Measurements from ENCODE around the gene INPP4A. TPM values are rescaled to one million over a fixed set of nuclear protein-coding genes. Genes with fewer than 3 reads are reported as not detected.
"Not testable (repeated sequence)": the region's sequence is repeated elsewhere in the genome, so short reads cannot be mapped to it uniquely, and the experiment has no call there.

The INPP4A gene
- total RNA-seq, 1 donor from 2014 or later = 8.2 TPM

DNA sequence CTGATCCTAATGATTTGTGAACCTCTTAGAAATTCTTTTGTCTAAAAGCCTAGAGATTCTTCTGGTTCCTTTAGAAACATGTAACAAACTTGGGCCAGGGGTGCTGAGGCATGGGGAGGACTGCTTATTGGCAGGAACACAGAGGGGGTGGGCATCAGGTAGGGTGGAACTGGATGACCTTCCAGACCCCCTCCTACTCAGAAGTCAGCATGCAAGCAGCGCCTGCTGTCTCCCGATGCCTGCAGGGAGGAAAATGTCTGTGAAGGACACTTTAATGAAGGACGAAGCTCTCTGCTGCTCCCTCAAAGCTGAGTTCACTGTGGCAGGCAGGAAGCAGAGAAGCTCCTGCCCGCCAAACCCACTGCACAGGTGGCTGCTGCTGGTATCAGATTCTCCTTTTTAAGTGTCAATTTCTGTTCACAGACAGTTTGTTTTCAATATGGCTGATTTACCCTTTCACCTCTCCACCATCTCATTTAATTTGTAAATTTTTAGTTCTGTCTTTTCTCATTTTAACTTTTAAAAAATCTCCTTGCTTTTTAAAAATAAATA is 144.3 kb downstream of the INPP4A start:
- ATAC-seq = no peak

GRCh38 chr2:98589489-98589888 is 144.8 kb downstream of the INPP4A start:
- ATAC-seq = no peak

GRCh38 chr2:98592565-98592964 is 147.9 kb downstream of the INPP4A start:
- peak; percentile 31 for ATAC-seq

GRCh38 chr2:98594665-98595064 is 150.0 kb downstream of the INPP4A start:
- ATAC-seq = not testable (repeated sequence)

- ATAC-seq = peak; percentile 55
Observed at GRCh38 chr2:98598781-98599428, 154.2 kb downstream of the INPP4A start.

DNA sequence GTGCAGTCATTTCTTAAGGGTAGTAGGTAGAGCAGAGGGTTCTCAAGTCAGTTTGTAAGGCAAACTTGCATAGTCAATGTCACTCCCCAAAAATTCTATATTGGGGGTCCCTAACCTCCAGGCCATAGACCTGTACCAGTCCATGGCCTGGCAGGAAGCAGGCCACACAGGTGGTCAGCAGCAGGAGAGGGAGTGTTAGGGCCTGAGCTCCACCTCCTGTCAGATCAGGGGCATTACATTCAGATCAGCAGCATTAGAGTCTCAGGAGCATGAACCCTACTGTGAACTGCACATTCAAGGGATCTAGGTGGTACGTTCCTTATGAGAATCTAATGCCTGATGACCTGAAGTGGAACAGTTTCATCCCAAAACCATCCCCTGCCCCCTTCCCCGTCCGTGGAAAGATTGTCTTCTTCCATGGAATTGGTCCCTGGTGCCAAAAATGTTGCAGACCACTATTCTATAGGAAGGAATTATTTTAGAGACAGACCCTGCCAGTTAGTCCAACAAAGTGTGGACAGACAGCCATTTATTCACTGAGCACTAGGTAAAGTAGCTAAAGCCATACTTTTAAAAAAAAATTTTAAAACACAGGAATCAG is 157.0 kb downstream of the INPP4A start:
- peak; percentile 69 for ATAC-seq

DNA sequence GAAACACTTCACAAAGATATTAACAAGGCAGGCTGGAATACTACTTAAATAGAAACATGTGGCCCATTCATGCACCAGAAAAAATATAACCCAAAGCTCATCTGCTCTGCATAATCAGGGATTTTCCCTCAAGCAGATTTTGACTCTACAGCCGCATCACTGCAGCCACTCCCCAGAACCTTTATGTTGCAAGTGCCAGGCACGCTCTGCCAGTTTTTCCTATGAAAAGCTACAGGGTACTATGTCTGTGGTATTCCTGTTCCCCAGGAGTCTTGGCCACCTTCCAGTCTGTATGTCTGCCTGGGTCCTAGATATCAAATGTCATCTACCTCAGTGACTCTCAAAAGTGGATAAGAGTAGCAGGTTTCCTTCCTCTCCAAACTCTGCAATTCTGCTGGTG is 159.9 kb downstream of the INPP4A start:
- ATAC-seq = no peak

GRCh38 chr2:98605076-98605475 is 160.4 kb downstream of the INPP4A start:
- no peak for ATAC-seq

DNA sequence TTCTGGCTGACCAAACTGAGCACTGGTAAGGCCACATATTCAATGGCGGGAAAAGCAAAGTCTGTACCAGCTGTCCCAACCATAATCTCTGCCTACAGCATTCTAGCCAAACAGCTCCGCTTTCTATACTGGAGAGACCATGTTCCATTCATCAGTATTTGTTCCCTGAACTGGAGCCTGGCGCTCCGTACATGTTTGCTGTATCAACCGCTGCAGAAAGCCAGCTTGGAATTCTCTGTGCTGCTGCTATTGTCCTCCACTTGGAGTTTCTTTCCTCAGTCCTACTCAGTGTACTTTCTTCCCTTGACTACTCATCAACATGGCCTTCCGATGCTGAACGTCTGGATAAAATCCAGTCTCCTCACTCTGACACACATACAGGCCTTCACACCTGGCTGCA is 161.8 kb downstream of the INPP4A start:
- no peak for ATAC-seq

DNA sequence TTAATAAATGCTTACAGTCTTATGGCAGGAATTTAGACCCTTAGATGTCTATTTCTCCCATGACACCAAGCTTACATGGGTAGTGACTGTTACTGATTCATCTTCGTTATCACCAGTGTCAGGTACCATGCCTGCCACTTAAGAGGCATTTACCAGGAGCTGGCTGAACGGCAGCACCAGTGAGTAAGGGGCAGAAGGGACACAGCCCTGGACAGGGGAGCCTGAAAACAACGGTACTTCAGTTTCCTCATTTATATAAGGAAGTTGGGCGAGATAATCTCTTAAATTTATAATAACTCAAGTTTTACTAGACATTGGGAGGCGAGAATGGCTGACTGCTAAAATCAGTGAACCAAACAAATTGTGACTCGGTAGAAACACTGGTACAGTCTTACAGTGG is 162.4 kb downstream of the INPP4A start:
- no peak for ATAC-seq

DNA sequence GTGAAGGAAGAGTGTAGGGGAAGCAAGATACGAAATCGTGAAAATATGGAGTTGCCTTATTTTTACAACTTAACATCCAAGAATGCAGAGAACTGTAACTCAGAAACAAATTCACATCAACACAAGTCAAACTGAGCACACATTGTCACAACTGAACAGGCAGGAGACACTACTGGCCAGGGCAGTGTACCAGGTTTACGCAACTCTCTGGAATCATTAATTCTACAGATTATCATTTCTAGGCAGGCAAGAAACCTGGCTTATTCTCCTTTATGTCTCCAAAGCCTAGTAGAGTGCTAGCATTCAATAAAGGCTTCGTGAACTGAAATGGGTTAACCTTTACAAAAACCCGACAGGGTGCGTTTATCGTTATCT is 163.1 kb downstream of the INPP4A start:
- peak; percentile 28 for ATAC-seq

GRCh38 chr2:98608116-98608961 is 163.7 kb downstream of the INPP4A start, which contains the start of the genes COA5 and UNC50:
Gene COA5, minus strand, starts transcription at chr2:98608512. Its CDS starts 107 bp downstream, at chr2:98608405.
Gene UNC50, plus strand, starts transcription at chr2:98608589. Its CDS starts 1,171 bp downstream, at chr2:98609760.
- ATAC-seq = peak; percentile 96

DNA sequence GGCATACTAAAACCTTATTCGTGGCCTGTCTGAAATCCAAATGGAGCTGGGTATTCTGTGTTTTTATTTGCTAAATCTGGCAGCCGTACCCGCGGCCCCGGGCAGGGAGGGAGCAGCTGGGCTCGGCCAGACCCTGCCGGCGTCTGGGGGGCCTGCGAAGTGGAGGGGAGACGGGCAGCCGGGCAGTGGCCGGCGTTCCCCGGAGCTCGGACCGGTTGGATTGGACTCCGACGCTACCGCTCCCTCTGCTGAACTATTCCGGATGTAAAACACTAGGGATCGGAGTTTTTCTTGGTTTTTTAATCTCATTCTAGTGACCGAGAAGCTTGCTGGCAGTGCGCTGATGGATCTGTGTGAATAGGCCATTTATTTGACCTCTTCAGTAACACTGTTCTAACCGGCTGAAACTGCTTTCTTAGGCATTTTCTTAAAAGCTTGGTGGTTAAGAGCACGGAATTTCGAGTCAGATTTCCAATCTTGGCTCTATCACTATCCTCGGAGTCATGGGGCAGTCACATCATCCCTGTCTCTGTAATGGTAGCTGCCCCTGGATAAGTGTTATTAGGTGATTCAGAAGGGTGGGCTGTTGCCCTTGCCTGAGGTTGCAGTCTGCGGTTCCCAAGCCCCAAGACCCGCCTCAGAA is 164.4 kb downstream of the INPP4A start:
- peak; percentile 33 for ATAC-seq

DNA sequence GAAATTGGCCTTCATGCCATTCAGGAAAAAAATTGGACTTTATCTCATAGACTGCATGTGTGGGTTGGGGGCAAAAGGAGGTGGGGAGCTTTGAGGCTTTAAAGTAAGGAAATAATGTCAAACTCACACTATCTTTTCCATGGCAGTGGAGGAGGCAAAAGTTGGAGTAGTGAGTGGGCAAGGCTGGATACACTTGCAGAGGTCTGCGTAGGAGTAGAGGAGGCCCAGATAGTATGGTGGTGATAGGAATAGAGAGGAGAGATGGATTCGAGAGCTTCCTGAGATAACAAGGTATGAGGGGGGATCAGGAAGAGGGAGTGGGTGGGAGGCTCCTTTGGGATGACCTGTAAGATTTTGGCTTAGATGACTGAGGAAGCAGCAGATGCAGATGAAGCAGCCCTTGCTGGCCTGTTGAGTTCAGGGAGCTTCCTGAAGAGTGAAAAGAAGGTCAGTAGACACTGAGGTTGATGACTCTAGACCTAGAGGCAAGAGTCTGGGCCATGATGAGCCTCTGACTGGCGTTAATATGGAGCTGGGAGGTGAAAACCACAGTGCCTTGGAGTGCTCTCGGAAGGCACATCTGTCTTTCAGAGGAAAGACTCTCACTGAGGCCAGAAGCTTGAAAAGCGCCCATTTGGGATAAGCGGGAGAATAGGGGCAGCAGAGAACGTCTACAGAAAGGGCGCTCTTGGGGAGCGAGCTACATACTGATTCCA is 169.5 kb downstream of the INPP4A start:
- ATAC-seq = no peak

DNA sequence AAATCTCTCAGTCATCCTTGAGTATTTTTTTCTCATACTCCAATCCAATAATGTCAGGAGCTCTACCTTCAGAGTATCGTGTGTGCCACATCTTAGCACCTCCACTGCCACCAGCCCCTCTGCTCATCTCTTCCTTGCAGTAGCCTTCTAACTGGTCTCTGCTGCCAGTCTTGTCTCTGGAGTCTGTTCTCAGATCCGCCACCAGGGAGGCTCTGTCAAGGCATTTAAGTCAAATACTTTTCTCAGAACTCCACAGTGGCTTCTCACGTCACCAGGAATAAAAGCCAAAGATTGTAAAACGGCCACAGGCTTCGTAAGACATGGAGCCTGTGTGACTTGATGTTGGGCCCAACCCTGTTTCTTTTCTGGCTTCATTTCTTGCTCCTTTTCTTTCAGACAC is 170.8 kb downstream of the INPP4A start:
- no peak for ATAC-seq

- ATAC-seq = no peak
Observed at GRCh38 chr2:98617149-98617548, 172.5 kb downstream of the INPP4A start.

- ATAC-seq = no peak
Observed at GRCh38 chr2:98623657-98624056, 179.0 kb downstream of the INPP4A start.

- no peak for ATAC-seq
Observed at GRCh38 chr2:98632351-98632750, 187.7 kb downstream of the INPP4A start.

- no peak for ATAC-seq
Observed at GRCh38 chr2:98634406-98635092, 189.9 kb downstream of the INPP4A start.

GRCh38 chr2:98637401-98638147 is 192.9 kb downstream of the INPP4A start:
- ATAC-seq = peak; percentile 33
